HFF-Myc (cell line): ENCODE results near the gene AFF1.

Experiments
- DNase-seq: peaks from one replicate; pipeline ENCODE4 v3.0.0-alpha.2; 2011; ENCODE audit warnings: low read depth; ENCODE audit errors: extremely low read depth
- H3K4me3 ChIP-seq: replicated peaks from 2 replicates; pipeline ENCODE4 v1.5.1; 2011; ENCODE audit warnings: low read depth, mild to moderate bottlenecking, control low read depth, low read length
- CTCF ChIP-seq: IDR thresholded peaks from 2 replicates; pipeline ENCODE4 v1.5.1; 2012; ENCODE audit warnings: mild to moderate bottlenecking, low read depth, low read length, control low read depth; ENCODE audit errors: missing control alignments

The AFF1 gene

GRCh38 chr4:87044511-87045233 is 109.9 kb downstream of the AFF1 start:
- no peak for DNase-seq
- no peak for TF ChIP-seq CTCF
- H3K4me3 ChIP-seq, result no peak overlapping the region

- DNase-seq, result no peak
- TF ChIP-seq CTCF, result no peak
- no peak overlapping the region for H3K4me3 ChIP-seq
These were observed 110.4 kb downstream of the AFF1 start for GRCh38 chr4:87045234-87045558.

- TF ChIP-seq CTCF, result no peak
- H3K4me3 ChIP-seq, result no peak overlapping the region
- DNase-seq, result no peak
These were observed 110.8 kb downstream of the AFF1 start for GRCh38 chr4:87045659-87046058.

GRCh38 chr4:87046121-87046551 is 111.3 kb downstream of the AFF1 start:
- no peak for DNase-seq
- no peak overlapping the region for H3K4me3 ChIP-seq
- no peak for TF ChIP-seq CTCF

GRCh38 chr4:87047281-87047798 is 112.5 kb downstream of the AFF1 start:
- no peak for DNase-seq
- no peak for TF ChIP-seq CTCF
- H3K4me3 ChIP-seq, result no peak overlapping the region

GRCh38 chr4:87049508-87049907 is 114.7 kb downstream of the AFF1 start:
- TF ChIP-seq CTCF, result no peak
- no peak for DNase-seq
- H3K4me3 ChIP-seq, result no peak overlapping the region

- H3K4me3 ChIP-seq, result no peak overlapping the region
- no peak for TF ChIP-seq CTCF
- no peak for DNase-seq
These were observed 115.8 kb downstream of the AFF1 start for GRCh38 chr4:87050596-87050995.
